Activated effector memory CD4-positive, alpha-beta T cell treated with anti-CD3 and anti-CD28 coated beads, Interleukin-2, amount 50 U/mL, for 16 hours (primary cell): ENCODE results near the gene AP4B1.
"Not testable (repeated sequence)": the region's sequence is repeated elsewhere in the genome, so short reads cannot be mapped to it uniquely, and the experiment has no call there.

Source experiments
- DNase-seq: peaks from one replicate; pipeline ENCODE4 v3.0.0-alpha.2; 2020

The AP4B1 gene

DNA sequence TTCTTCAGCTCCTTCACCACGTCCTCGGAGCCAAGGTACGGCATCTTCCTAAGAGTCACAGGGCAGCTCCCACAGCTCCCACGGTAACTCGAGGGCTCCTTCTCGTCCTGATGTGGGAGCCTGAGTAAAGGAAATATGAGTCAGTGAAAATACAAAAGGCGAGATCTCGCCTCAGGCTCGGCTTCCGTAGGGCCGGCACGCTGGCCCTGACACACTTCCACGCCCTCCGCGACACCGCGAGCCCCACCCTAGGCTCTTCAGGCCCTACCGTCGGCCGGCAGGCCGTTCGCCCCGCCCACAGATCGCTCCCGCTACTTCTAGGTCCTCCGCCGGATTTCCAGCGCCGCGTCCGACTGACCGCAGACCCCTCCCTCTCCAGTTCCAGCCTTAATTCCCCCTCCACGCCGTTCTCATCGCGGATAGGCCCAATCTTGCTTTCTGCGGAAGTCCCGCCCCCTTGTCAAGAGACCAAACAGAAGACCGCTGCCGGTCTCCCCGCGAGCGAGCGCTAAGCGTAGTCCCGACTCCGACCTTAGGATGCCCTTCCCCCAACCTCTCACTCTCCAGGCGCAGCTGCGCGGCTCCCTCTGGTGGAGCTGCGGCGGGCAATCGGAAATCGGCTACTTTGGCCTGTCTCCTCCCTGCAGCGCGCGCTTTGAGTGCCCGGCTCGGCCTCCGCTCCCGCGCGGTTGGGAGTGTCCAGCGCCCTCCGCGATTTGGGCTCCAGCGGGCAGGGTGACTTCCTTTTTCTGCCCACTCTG lies at the start of gene AP4B1, which contains the start of gene DCLRE1B:
TSS of gene AP4B1 (minus strand) at position 126 of the 761 bp plus-strand sequence. CDS start at position 44, 82 bp downstream.
TSS of gene DCLRE1B (plus strand) at position 653 of the 761 bp plus-strand sequence. CDS start 261 bp downstream, outside the sequence.
- DNase-seq = peak; percentile 99

DNA sequence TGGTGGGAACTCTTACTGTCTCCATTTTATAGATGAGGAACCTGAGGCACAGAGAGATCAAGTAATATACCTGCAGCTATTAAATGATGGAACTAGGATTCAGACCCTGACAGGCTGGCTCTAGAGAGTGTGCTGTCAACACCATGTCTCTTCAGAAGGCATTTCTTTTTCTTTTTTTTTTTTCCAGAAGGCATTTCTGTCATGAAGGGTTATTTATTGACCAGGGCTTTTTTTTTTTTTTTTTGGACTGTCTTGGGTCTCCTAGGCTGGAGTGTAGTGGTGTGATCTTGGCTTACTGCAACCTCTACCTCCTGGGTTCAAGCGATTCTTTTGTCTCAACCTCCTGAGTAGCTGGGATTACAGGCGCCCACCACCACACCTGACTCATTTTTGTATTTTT lies 47.1 kb upstream of the AP4B1 start:
- no peak for DNase-seq

DNA sequence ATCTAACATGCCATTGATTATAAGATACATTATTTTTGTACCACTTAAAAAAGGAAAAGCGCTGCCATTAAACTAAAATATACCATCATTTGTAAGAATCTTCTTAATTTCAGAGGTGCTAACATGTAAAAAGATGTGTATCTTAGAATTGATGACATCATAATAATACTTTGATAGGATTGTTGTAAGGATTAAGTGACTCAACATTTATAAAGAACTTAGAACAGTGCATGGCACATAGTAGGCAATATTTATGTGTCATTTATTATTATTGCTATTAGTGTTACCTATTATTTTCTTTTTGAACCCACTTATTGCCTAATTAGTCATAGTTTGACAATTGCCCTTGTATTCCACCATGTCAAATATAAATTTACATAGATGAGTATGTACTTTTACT lies 46.3 kb upstream of the AP4B1 start:
- DNase-seq = no peak

DNA sequence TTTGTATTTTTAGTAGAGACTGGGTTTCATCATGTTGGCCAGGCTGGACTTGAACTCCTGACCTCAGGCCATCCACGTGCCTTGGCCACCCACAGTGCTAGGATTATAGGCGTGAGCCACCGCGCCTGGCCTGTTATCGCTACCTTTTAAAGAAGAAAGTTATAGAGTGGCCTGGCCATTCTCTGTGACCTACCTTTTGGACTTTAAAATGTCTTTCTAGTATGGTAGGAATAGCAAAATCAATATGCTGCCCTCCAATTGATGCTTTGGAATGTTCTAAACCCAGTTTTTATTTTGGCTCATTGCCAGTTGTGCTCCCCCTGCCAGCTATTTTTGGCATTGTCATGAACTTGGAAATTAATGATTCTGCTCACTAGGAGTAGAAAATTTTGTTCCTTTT lies 44.4 kb upstream of the AP4B1 start:
- DNase-seq = no peak

DNA sequence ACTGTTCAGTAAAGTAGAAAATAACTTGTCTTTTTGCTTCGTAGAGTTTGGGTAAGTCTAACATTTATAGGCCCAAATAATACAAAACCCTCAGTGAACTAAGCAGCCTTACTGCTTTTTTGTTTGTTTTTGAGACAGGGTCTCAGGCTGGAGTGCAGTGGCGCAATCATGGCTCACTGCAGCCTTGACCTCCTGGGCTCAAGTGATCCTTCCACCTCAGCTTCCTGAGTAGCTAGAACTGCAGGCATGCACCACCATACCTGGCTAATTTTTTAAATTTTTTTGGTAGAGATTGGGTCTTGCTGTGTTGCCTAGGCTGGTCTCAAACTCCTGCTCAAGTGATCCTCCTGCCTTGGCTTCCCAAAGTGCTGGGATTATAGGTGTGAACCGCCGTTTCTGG lies 43.6 kb upstream of the AP4B1 start:
- not testable (repeated sequence) for DNase-seq

DNA sequence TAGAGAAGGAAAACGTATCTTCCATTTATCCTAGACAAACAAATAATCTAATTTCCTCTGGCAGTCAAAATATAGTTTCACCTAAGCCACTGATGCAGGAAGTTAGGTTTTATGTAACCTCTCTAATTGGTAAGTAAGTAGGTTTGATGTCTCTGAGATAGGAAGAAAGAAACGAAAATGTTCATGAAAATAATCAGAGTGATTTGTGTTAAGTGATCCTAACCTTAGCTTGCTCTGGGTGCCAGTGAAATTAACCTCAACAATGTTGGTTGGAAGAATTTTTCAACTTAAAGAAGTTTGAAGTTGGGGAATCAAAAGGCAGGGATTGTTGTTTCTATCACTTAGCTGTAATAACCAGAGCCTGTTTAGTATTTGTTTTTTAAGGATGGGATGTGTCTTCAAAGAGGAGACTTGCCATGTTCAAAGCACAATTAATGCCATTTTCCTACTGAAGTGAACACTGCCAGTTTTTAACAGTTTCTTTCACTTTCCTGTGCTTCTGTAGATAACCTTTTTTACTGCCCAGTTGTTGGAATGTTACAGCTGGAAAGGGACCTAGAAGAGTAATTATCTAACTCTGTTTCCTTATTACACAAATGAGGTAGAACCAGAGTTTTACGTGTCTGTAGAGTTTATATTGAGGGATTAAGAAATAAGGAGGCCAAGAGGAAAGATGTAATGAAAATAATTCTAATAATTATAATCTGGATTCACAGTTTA lies 42.9 kb upstream of the AP4B1 start:
- DNase-seq = no peak

DNA sequence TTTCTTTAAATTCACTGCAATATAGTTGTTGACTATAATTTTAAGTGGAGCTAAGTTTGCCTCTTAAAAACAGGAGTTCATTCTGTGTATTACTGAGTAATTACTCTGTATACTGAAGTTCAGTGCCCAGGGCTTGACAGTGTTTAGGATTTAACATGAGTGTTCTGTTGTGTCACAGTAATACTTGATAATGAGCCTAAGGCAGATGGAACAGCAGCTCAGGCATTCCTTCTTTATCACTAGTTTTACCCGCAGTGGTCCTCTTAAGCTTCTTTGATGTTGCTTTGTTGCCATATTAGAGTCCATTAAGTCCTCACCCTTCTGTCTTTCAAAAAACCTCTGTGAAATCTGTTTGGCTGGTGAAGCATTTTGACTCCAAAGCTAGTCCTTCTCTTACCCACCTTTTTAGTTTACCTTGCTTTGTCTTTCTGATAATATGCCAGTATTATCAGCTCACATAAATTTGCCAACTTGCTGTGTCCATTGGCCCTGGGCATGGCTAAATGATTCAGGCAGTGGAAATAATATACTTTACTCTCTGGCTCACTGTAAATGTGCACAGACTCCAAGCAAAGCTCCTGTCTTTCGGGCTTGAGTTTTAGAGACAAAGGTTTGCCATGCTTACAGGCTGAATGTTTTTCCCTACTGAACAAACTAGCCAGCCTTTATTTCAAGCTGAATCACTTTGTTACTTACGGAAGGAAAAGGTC lies 42.2 kb upstream of the AP4B1 start:
- no peak for DNase-seq

DNA sequence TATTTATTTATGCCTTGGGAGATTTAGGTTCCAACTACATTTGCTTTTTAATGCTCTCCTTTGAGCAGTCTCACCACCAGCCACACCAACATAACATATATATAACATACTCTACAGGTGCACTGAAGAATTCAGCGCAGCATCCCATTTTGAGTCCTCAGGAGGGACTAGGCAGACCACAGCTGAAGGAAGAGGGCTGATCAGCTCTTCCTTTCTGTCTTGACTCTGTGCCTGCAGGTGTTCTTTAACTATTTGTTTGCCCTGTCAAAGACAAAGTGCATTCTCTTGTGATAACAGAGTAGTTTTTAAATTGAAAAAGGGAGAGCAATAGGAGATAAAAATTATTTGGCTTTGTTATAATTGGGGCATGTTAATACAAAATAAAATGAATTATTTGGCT lies 41.5 kb upstream of the AP4B1 start:
- DNase-seq = no peak

DNA sequence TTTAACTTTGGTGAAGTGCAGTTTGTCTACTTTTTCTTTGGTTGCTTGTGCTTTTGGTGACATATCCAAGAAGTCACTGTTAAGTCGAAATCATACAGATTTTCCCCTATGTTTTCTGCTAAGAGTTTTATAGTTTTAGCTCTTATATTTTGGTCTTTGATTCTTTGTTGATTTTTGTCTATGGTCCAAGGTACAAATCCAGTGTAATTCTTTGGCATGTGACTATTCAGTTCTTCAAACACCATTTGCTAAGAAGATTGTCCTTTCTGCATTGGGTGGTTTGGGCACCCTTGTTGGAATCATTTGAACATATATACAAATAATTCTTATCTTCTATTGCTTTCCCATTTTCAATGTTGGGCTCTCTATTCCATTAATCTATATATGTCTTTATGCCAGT lies 40.7 kb upstream of the AP4B1 start:
- no peak for DNase-seq

DNA sequence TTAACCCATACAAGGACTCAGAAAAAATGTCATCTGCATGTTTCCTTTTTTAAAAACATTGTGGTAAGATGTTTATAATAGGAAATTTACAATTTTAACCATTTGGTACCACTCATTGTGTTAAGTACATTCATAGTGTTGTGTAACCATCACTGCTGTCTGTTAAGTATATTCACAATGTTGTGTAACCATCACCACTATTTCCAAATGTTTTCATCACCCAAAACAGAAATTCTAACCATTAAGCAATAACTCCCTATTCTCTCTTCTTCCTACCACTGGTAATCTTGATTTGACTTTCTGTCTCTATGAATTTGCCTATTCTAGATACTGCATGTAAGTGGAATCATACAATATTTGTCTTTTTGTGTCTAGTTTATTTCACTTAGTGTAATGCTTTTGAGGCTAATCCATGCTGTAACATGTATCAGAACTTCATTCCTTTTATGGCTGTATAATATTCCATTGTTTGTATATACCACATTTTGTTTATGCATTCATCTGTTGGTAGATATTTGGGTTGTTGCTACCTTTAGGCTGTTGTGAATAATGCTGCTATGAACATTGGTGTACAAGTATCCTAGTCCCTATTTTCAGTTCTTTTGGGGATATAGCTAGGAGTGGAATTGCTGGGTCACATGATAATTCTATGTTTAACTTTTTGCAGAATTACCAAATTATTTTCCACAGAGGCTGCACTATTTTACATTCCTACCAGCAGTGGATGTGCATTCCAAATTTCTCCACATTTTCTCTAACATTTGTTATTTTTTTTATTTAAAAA lies 38.6 kb upstream of the AP4B1 start:
- DNase-seq = no peak

DNA sequence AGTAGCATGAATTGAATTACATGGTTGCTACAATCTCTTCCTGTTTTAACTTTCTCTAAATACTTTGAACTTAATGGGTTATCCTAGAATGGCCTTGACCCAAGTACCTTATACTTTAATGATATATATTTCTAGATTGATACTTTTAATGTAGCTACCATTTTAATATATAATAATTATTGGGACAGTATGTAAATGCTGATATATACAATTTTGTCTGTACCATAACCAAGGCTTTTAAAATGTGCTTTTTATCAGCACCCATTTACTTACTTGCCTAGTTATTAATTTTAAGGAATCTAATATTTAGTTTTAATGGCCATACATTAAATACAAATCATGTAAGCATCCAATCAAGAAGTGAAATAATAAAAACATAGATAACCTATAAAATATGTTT lies 37.9 kb upstream of the AP4B1 start:
- no peak for DNase-seq

DNA sequence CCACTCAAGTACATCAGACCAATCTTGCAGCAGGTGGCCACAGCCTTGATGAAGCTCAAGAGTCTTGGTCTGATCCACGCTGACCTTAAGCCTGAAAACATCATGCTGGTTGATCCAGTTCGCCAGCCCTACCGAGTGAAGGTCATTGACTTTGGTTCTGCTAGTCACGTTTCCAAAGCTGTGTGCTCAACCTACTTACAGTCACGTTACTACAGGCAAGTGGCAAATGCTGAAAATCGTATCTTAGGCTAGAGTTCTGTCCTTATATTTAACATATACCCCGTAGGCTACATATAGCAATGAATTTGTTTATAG lies 36.6 kb upstream of the AP4B1 start:
- no peak for DNase-seq

DNA sequence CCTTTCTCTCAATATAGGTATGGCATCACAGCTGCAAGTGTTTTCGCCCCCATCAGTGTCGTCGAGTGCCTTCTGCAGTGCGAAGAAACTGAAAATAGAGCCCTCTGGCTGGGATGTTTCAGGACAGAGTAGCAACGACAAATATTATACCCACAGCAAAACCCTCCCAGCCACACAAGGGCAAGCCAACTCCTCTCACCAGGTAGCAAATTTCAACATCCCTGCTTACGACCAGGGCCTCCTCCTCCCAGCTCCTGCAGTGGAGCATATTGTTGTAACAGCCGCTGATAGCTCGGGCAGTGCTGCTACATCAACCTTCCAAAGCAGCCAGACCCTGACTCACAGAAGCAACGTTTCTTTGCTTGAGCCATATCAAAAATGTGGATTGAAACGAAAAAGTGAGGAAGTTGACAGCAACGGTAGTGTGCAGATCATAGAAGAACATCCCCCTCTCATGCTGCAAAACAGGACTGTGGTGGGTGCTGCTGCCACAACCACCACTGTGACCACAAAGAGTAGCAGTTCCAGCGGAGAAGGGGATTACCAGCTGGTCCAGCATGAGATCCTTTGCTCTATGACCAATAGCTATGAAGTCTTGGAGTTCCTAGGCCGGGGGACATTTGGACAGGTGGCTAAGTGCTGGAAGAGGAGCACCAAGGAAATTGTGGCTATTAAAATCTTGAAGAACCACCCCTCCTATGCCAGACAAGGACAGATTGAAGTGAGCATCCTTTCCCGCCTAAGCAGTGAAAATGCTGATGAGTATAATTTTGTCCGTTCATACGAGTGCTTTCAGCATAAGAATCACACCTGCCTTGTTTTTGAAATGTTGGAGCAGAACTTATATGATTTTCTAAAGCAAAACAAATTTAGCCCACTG lies 36.0 kb upstream of the AP4B1 start:
- DNase-seq = peak; percentile 70

DNA sequence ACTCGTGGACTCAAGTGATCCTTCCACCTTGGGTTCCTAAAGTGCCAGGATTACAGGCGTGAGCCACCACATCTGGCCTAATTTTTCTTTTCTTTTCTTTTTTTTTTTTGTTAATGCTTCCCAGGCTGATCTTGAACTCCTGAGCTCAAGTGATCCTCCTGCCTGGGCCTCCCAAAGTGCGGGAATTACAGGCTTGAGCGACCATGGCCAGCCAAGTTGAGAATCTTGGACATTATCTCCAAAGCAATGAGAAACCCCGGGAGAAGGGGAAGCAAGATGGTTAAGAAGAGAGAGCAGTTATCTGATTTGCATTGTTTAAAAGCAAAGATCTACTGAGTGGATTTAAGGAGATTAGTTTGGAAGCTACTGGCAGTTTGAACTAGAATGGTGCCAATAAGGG lies 33.6 kb upstream of the AP4B1 start:
- DNase-seq = no peak

DNA sequence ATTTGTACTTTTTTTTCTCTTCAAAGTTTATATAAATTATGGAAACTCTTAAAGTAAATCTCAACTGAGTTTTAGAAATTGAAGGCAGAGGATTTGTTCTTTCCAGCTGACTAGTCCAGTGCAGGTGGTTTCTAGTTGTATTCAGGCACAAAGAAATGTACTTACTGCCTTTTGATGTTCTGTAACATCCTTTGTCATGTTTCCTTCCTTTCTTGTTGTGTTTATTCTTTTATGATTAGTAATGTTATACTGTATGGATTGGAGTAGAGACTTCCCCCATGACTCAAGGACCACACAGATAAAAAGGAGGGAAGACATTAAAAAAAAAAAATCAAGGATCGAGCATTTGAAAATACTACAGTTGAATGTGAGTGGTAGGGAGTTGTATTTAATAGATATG lies 32.5 kb upstream of the AP4B1 start:
- no peak for DNase-seq

DNA sequence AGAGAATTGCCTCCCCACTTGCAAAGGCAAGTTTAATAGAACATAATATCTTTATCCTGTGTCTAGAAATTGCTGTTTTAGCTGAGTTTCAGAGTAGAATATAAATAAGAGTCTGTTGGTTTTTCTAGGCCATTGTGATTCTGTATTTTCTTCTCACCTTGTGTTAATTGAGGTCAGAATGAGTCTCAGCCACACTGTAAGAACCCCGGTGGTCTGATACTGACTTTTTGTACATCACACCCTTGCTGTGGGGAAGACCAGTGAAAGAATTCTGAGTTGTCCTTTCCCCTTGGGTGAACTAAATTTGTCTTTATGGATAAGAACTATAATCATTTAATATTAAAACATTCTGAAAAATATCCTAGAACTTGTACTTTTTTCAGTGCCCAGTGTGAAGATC lies 31.4 kb upstream of the AP4B1 start:
- no peak for DNase-seq

DNA sequence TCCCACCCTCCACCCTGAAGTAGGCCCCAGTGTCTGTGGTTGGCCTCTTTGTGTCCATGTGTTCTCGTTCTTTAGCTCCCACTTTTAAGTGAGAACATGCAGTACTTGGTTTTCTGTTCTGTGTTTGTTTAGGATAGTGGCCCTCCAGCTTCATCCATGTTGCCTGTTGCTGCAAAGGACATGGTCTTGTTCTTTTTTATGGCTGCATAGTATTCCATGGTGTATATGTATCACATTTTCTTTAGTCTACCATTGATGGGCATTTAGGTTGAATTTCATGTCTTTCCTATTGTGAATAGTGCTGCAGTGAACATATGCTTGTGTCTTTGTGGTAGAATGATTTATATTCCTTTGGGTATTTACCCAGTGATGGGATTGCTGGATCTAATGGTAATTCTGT lies 30.6 kb upstream of the AP4B1 start:
- no peak for DNase-seq

DNA sequence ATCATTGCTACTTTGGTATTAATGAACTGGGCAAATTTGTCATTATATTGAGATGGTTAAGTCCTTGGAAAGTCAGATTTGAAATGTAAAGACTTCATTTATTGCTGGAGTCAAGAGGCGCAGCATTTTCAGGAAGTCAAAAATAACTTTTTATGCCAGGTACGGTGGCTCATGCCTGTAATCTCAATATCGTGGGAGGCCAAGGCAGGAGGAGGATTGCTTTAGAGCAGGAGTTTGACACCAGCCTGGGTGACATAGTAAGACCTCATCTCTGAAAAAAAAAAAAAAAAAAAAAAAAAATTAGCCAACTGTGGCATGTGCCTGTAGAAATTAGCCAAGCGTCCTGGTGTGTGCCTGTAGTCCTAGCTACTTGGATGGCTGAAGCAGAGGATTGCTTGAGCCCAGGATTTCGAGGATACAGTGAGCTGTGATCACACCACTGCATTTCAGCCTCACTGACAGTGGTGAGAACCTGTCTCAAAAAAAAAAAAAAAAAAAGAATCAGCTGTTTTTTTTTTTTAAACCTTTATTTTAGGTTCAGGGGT lies 30.0 kb upstream of the AP4B1 start:
- DNase-seq = no peak

DNA sequence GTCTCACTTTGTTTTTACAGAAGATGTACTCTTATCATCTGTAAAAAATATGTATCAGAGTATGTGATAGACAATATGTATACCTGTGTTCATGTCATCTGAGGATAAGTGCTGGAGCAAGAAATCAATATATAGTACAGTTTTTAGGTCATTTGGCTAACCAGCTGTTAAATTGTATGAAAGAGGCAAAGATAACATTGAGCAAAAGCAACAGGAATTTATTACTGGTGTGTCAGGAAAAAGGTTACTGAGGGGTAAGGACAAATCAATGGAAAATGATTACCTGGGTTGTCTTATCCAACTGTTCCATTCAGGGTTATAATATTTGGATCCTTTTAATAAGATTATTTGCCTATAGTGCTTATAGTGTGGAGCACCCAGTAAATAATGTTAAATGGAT lies 29.4 kb upstream of the AP4B1 start:
- no peak for DNase-seq

DNA sequence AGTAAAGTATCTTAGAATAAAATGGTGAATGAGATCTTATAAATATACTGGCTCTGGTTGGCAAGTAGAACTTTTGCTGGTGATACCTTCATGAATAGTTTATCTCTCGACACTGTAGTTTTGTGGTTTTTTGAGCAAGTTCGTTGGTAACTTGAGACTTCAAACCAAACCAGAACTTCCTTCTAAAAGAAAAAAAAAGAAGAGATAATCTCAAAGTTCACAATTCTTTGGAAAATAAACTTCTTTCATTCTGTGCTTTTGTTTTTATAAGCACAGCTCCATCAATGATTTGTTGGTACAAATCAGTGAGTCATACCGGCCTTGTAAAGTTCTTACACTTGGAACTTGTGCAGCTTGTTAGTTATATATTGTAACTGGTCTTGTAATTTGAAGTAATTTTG lies 26.9 kb upstream of the AP4B1 start:
- DNase-seq = no peak

DNA sequence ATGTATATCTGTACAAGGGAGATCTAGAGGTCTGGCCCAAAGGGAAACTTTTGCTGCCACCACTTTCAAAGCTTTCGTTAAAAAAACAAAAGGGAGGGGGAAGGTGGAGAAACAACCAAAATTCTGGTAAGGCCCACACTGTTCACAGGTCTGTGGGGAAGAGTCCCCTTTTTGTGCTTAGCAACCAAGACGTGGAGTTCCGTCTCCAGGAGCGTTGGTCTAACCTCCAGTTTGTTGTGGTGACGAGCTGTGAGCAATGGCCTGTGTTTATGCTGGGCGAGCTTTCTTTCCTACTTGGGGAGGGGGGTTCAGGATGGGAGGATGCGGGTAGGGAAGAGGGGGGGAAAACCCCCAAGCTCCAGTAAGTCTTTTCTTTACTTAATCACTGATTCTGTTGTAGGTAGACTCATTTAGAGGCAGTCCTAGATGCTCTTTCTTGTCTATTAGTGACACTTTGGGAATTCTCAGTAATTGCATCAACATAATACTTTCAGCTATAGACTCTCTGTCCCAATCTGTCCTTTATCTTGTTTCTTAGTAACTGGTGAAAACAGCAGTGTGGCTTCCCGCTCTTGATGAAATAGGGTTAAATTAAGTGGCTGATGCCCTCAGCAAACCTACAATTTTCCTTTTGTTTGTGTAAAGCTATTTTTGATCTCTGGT lies 26.0 kb upstream of the AP4B1 start:
- peak; percentile 88 for DNase-seq
